ENCODE measurements around the gene TAS2R1. TPM values are rescaled to one million over a fixed set of nuclear protein-coding genes. Genes with fewer than 3 reads are reported as not detected.

Gene TAS2R1
- polyA plus RNA-seq, 1 of the 3 experiments (the other 2 are of a cell fraction) = not detected

DNA sequence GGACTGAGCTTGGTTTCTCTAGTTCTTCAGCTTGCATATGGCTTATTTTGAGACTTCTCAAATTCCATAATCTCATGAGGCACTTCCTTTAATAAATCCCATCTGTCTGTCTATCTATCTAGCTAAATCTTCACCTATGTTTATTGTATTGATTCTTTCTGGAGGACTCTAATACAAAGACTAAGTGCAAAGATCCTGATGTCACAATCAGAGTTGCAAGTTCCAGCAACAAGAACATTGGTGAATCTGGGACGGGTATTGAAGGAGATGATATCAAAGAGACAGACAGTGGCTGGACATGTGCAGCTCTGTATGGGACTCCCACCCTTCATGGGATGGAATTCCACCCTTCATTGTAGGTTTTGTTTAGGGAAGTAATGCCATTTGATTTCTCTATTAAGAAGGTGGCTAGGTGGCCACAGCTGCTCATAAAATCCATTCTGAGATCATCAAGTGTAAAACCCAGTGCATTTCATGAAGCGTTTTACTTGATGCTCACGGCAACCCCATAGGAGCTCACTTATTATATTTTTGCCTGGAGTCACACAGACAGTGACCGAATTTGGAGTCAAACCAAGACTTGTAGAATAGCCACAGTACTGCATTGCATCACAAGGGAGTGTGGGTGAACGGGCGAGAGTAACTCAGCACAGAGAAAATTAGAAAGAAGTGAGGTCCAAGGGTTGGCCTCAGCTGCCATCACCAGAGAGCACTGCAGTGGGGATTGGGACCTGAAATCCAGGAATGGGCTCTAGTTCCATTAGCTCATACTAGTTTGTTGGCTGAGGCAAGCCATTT lies 24.9 kb downstream of the TAS2R1 start:
- no peak for TF ChIP-seq GATA2 (CRISPR knock-in tag; IDR thresholded peaks at IDR 0.05)
- TF ChIP-seq, protein P1, sequence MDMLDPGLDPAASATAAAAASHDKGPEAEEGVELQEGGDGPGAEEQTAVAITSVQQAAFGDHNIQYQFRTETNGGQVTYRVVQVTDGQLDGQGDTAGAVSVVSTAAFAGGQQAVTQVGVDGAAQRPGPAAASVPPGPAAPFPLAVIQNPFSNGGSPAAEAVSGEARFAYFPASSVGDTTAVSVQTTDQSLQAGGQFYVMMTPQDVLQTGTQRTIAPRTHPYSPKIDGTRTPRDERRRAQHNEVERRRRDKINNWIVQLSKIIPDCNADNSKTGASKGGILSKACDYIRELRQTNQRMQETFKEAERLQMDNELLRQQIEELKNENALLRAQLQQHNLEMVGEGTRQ (IDR thresholded peaks at IDR 0.05; ENCODE audit: borderline replicate concordance, low read depth, low read length) = no peak
- no peak for TF ChIP-seq SIN3A (IDR thresholded peaks at IDR 0.05; ENCODE audit: borderline replicate concordance, low read depth, low read length)
- TF ChIP-seq RXRA (IDR thresholded peaks at IDR 0.05; ENCODE audit: borderline replicate concordance, low read depth) = no peak
- TF ChIP-seq NFIC (IDR thresholded peaks at IDR 0.05; ENCODE audit: borderline replicate concordance) = no peak
- no peak for TF ChIP-seq FOXJ3 (CRISPR knock-in tag; IDR thresholded peaks at IDR 0.05)
- H3K9ac ChIP-seq = no peak overlapping the region
- ChIA-PET POLR2A (no interaction called here), CTCF (interaction anchor here (0.6 to 1.6 kb wide), 2 partner anchors 61 to 529 kb away, joined by 3 to 5 read pairs; no protein-coding TSS in a partner anchor)
- no peak overlapping the region for H3K4me2 ChIP-seq
- H3K9me2 ChIP-seq = no peaks in the 10 kb centered on the region
- no peaks in the 10 kb centered on the region for H3K79me2 ChIP-seq (ENCODE audit: insufficient read depth)
- no peak for DNase-seq
- no peaks in the 10 kb centered on the region for H4K20me1 ChIP-seq (ENCODE audit: insufficient read depth)
- H3K27ac ChIP-seq (ENCODE audit: low read depth in 2 of 2, low read length in 1 of 2) = no peak overlapping the region
- H3F3A ChIP-seq (replicated peaks; ENCODE audit: insufficient read depth) = no peaks in the 10 kb centered on the region
- no peaks in the 10 kb centered on the region for H3K36me3 ChIP-seq (replicated peaks in 1 of 2; ENCODE audit: control insufficient read depth in 1 of 2, insufficient read depth in 2 of 2, low read length in 1 of 2)
- no peak overlapping the region for H3K4me3 ChIP-seq (ENCODE audit: low read depth in 2 of 2, low read length in 1 of 2)
- H3K9me3 ChIP-seq = no peaks in the 10 kb centered on the region
- WGBS (ENCODE audit: low lambda C conversion rate) = 54% methylated on average over 6 of the region's 6 CpGs
- no peaks in the 10 kb centered on the region; a peak in 2 of 4 replicates for H3K4me1 ChIP-seq (ENCODE audit: control insufficient read depth in 1 of 2, insufficient read depth in 2 of 2, low read depth in 1 of 2, low read length in 1 of 2)
- H3K27me3 ChIP-seq (ENCODE audit: insufficient read depth) = no peaks in the 10 kb centered on the region
- H2AFZ ChIP-seq (ENCODE audit: low read depth) = no peak overlapping the region

DNA sequence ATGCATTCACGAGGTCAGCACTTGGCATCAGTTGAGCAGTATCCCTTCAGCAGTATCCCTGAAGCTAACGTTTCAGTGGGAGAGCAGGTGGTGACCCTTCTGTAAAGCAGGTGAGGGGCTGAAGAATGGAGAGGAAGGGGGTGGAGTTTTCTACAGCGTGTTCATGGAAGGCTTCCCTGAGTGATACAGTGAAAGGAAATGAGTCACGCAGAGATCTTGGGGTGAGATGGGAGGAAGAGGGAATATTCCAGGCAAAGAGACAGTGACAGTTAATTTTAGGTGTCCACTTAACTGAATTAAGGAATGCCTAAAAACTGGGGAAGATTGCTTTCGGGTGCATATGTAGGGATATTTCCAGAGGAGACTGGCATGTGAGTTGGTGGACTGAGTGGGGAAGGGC lies 25.7 kb downstream of the TAS2R1 start:
- Histone ChIP-seq H3K9me2 (no peaks in the 10 kb centered on the region), H3F3A (replicated peaks; ENCODE audit: insufficient read depth) (no peaks in the 10 kb centered on the region), H3K36me3 (replicated peaks in 1 of 2; ENCODE audit: control insufficient read depth in 1 of 2, insufficient read depth in 2 of 2, low read length in 1 of 2) (no peaks in the 10 kb centered on the region), H3K27ac (ENCODE audit: low read depth in 2 of 2, low read length in 1 of 2) (no peak overlapping the region), H3K27me3 (ENCODE audit: insufficient read depth) (no peaks in the 10 kb centered on the region), H3K79me2 (ENCODE audit: insufficient read depth) (no peaks in the 10 kb centered on the region), H4K20me1 (ENCODE audit: insufficient read depth) (no peaks in the 10 kb centered on the region), H3K4me3 (ENCODE audit: low read depth in 2 of 2, low read length in 1 of 2) (no peak overlapping the region), H3K4me2 (no peak overlapping the region), H3K4me1 (ENCODE audit: control insufficient read depth in 1 of 2, insufficient read depth in 2 of 2, low read depth in 1 of 2, low read length in 1 of 2) (no peaks in the 10 kb centered on the region; a peak in 2 of 4 replicates), H3K9ac (no peak overlapping the region), H2AFZ (ENCODE audit: low read depth) (no peak overlapping the region), H3K9me3 (no peaks in the 10 kb centered on the region)
- TF ChIP-seq CHD2 (IDR thresholded peaks at IDR 0.05; ENCODE audit: low read length, partially characterized antibody) = no peak
- TF ChIP-seq GATA2 (CRISPR knock-in tag; IDR thresholded peaks at IDR 0.05) = no peak
- TF ChIP-seq, protein P2, sequence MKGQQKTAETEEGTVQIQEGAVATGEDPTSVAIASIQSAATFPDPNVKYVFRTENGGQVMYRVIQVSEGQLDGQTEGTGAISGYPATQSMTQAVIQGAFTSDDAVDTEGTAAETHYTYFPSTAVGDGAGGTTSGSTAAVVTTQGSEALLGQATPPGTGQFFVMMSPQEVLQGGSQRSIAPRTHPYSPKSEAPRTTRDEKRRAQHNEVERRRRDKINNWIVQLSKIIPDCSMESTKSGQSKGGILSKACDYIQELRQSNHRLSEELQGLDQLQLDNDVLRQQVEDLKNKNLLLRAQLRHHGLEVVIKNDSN (IDR thresholded peaks at IDR 0.05; ENCODE audit: borderline replicate concordance, low read depth) = no peak
- TF ChIP-seq TAF1 (IDR thresholded peaks at IDR 0.05; ENCODE audit: borderline replicate concordance, low read depth, low read length) = no peak
- TF ChIP-seq GABPA (IDR thresholded peaks at IDR 0.05; ENCODE audit: low read depth) = no peak
- TF ChIP-seq EP300 (IDR thresholded peaks at IDR 0.05; ENCODE audit: borderline replicate concordance in 1 of 2, low read depth in 1 of 2, low read length in 1 of 2) = no peak
- TF ChIP-seq ELF1 (IDR thresholded peaks at IDR 0.05) = no peak
- no peak for TF ChIP-seq RAD21 (IDR thresholded peaks at IDR 0.05; ENCODE audit: low read length)
- CTCF ChIA-PET = no interaction called here
- POLR2A ChIA-PET = no interaction called here
- WGBS (ENCODE audit: low lambda C conversion rate) = 25% methylated on average over 5 of the region's 5 CpGs
- no peak for DNase-seq

All from SK-N-SH (cell line).